GM19397 (cell line): ENCODE data around the gene NR2C2.
"Not testable (repeated sequence)": the region's sequence is repeated elsewhere in the genome, so short reads cannot be mapped to it uniquely, and the experiment has no call there.

ENCODE experiments used
- ATAC-seq: cut with Tn5 transposase; IDR thresholded peaks from one replicate; pipeline ENCODE4 v1.9.1; 2021; ENCODE audit warnings: mild to moderate bottlenecking, moderate library complexity; ENCODE audit not compliant: unreplicated experiment

NR2C2 gene

DNA sequence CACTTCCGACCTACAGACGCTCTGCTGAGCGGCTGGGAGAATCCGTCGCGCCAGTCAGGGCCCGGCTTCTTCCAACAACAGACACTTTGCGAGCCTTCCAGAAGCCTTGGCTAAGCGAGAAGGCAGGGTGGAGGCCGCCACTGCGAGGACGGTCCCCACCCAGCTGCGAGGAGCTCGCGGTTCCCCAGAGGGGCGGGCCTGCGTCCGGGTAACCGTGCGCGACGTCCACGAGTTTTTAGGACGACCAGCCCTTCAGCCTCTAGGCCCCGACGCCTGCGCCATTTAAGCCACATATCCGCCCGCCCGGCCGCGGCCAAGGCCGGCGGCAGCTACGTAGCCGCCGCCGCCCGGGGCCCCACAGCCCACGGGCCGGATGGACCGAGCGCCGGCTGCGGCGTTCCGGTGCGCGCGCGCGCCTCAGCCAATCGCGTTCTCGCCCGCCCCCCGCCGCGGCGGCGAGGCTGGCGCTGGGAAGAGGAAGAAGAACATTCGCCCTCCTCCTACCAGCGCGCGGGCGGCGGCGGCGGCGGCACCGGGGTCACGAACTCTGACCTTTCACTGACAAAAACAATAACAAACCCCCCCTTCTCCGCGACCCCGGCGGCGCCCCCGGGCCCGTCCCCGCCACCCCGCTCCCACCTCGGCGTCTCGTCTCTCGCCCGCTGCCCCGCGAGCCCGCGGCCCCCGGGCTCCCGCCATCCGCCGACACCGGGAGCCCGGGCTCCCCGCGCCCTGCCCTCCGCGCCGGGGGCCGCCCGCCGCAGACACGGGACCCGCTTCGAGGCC lies at the start of gene NR2C2:
Gene NR2C2 (plus strand): TSS at position 484 of the 786 bp plus-strand sequence. CDS start 56,332 bp downstream, outside the sequence.
- peak; percentile 64 for ATAC-seq

- no peak for ATAC-seq
Measured at GRCh38 chr3:14898929-14899328, 48.5 kb upstream of the NR2C2 start.

- ATAC-seq = no peak
Measured at GRCh38 chr3:14899993-14900618, 47.3 kb upstream of the NR2C2 start.

GRCh38 chr3:14900881-14901873 lies 46.2 kb upstream of the NR2C2 start:
- no peak for ATAC-seq

DNA sequence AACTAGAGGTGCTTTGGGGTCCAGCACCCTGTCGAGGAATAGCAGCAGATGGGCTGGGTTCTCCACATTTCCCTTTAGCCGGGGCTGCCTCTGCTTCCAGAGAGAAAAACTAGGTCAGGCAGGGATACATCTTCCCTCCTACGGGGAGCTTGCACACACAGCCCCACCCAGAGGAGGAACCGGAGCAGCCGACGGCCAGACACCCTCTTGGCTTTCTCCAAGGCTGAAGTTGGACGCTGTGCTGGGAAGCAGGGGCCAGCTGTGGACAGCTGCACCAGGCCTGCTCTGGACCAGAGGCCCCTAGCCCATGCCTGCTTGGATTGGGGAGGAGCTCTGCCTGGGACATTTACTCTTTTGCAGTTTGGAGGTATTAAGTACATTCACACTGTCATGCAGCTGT lies 44.7 kb upstream of the NR2C2 start:
- no peak for ATAC-seq

GRCh38 chr3:14903501-14903900 lies 43.9 kb upstream of the NR2C2 start:
- not testable (repeated sequence) for ATAC-seq

GRCh38 chr3:14905055-14905657 lies 42.2 kb upstream of the NR2C2 start:
- ATAC-seq = no peak

GRCh38 chr3:14906355-14906971 lies 40.9 kb upstream of the NR2C2 start:
- no peak for ATAC-seq

- no peak for ATAC-seq
Measured at GRCh38 chr3:14907043-14907966, 40.1 kb upstream of the NR2C2 start.

DNA sequence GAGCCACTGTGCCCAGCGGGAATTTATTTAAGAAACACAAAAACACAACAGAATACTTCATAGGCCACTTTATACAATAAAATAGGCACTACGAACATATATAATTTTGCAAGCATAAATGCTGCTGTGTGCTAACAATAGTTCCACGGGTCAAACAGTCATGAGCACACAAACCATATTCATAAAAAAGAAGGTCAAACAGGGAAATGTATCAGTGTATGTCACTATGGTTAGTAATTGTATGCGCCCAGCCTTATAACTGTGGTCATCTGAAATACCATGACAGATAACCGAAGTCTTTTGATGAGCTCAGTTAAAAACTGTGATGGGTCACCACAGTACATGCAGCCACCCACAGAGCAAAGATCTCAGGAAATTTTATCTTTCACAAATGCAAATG lies 38.1 kb upstream of the NR2C2 start:
- ATAC-seq = no peak

- ATAC-seq = no peak
Measured at GRCh38 chr3:14911651-14912050, 35.7 kb upstream of the NR2C2 start.

DNA sequence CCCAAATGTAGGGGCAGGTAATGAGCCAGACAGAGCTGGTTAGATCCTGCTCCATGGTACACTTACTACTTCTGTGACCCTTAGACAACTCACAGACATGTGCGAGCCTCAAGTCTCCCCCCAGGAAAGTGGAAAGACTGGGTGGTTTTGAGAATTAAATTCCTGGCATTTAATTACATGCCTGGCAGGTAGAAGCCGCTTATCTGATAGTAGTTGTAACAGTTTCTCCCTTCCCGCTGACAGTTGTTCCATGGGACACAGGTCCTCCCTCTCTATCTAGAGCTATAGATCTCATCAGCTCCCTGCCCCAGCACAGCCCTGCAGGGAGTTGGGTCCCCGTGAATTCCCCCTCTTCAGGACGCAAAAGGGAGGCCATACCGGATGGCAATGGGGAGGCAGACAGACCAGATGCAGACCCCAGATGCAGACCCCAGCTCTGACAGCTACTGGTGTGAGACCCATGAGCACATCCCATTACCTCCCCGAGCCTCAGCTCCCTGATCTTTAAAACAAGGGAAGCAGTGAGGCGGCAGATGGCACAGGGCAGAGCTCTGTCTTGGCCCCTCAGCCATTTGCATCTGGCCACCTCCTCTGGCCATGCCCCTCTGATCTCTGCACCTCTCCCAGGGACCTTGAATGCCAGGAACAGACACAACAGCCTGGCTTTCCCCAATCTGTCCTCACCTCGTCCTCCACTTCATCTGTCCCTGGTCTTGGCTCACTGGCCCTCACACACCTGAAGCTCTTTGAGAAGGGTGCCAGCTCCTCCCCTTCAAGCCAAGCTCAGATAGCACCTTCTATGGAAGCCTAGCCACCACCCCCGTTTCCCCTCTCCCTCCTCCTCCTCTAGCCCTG lies 34.1 kb upstream of the NR2C2 start:
- no peak for ATAC-seq

DNA sequence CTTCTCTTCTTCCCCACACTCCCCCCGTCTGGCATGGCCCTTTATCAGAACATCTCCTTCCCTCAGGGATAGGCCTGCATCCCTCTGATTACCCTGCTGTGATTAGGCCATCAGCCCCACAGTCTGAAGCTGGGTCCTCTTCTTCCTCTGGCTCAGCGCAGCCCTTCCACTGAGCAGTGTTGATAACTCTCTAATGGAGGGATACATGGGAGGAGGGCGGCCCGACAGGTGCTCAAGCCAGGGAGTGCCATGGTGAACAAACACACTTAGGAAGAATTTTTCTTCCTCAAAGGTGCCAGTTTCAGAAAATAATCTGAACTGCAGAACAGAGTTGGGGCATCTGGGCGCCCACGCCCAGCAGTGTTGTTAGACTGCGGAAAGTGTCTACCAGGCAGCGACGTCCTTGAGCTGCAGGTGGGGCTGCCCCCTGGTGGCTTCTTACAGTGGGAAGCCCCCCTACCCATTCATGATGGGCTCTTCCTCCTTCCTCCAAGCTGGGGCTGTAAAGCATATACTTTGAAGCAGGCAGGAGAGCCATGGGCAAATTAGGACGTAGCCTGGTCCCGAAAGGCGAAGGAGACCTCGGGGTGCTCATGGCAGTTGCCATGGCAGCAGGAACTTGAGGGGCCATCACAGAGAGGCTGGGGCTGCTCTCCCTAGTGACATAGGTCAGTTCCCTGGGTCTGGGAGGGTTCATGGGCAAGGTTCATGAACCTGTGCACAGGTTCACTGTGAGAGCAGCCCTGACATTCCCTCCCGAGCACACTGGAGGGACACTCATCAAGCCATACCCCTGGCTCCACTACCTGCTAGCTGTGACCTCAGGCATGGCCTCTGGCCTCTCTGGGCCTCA lies 33.2 kb upstream of the NR2C2 start:
- no peak for ATAC-seq

DNA sequence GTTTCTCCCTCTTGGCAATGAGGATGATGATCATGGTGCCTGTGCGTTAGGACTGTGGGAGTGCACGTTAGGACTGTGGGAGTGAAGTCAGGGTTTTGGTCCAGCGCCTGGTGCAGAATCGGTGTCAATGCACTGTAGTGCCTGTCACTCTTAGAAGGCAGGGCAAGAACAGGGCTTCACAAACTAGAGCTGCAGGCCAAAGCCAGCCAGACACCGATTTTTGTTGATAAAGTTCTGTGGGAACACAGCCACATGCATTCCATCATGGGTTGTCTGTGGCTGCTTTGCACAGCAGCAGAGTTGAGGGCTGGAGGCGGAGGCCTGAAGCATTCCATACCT lies 32.6 kb upstream of the NR2C2 start:
- no peak for ATAC-seq

- ATAC-seq = no peak
Measured at GRCh38 chr3:14915636-14916222, 31.7 kb upstream of the NR2C2 start.

DNA sequence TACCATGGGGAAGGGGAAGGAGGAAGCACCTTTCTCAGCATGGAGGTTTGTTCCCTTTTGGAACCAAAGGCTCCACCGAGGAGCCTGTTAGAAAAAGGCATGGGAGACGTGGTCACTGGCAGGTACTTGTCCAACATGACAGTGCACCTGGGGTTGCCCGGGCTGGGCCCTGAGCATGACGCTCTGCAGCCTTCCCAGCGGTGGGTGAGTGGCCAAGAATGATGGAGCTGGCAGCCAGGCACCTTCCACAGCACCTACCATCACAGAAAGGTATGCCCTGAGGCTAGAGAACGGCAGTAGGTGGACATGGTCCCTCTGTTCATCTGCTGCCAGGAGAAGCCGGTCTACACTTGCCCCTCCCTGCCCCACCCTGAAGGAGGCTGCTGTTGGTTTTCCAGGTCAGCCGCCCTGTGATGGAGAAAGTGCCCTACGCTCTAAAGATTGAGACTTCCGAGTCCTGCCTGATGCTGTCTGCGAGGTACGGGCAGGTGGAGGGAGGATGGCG lies 29.0 kb upstream of the NR2C2 start:
- ATAC-seq = no peak

GRCh38 chr3:14920536-14920935 lies 26.8 kb upstream of the NR2C2 start:
- ATAC-seq = no peak
